ENCODE results near the gene CRAMP1.
"Not testable (repeated sequence)": the region's sequence is repeated elsewhere in the genome, so short reads cannot be mapped to it uniquely, and the experiment has no call there.

Gene CRAMP1

DNA sequence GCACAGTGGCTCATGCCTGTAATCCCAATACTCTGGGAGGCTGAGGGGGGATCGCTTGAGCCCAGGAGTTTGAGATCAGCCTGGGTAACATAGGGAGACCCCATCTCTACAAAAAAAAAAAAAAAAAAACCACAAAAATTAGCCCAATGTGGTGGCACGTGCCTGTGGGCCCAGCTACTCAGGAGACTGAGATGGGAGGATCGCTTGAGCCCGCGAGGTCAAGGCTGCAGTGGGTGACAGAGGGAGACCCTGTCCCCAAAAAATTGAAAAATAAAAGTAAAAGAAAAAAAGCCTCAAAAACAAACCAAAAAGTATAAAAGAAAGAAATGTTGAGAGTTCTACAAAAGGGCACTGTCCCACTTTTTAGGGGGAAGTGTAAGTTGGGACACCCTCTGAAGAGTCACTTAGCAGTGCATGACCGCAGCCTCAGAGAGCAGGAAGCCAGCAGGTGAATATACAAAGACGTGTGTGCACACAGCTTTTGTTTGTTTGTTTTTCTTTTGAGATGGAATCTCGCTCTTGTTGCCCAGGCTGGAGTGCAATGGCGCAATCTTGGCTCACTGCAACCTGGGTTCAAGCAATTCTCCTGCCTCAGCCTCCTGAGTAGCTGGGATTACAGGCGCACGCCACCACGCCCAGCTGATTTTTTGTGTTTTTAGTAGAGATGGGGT is 107.5 kb downstream of the CRAMP1 start:
- DNase-seq, result not testable (repeated sequence)

DNA sequence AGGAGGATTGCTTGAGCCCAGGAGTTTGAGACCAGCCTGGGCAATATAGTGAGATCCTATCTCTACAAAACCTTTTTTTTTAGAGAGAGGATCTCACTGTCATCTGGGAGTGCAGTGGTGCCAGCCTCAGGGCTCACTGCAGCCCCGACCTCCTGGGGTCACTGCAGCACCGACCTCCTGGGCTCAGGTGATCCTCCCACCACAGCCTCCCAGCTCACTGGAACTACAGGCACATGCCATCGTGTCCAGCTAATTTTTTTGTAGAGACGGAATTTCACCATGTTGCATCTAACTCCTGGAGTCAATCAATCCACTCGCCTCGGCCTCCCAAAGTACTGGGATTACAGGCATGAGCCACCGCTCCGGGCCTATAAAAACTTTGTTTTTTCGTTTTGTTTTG is 109.2 kb downstream of the CRAMP1 start:
- DNase-seq, result no peak

DNA sequence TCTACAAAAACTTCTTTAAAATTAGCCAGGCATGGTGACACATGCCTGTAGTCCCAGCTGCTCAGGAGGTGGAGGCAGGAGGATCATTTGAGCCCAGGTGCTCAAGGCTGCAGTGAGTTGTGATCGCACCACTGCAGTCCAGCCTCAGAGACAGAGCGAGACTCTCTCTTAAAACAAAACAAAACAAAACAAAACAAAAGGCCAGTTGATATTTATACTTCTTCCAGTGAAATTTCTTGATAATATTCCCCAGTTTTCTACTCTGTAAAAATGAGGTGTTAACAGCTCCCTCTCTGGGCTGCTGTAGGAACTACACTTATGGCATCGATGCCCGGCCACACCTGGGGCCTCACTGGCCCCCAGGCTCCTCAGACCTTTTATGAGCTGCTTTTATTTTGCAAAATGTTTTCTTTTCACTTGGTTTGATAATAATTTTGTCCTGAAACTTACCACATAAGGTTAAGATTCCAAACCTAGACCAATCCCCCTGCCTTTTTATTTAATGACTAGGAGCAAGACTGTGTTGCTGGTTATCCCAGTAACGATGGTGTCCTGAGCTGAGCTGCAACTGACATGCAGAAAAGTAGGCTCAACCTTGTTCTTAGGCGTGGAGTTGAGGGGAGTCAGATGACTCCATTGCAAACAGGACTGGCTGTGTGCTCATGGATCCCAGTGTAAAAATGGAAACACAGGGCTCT is 111.4 kb downstream of the CRAMP1 start:
- DNase-seq, result peak; percentile 19

DNA sequence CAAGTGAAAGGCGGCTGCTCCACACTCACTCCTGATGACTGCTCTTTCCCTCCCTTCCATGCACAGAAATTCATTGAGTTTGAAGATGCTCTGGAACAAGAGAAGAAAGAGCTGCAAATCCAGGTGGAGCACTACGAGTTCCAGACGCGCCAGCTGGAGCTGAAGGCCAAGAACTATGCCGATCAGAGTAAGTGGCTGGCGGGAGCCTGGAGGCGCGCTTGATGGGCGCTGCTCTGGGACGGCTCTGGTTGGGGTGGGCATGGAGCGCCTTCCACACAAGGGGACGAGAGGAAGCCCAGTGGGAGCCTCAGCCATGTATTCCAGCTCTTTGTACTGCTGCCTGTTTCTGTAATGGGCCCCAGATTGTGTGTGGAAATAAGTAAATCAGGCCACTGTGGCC is 112.3 kb downstream of the CRAMP1 start:
- no peak for DNase-seq

DNA sequence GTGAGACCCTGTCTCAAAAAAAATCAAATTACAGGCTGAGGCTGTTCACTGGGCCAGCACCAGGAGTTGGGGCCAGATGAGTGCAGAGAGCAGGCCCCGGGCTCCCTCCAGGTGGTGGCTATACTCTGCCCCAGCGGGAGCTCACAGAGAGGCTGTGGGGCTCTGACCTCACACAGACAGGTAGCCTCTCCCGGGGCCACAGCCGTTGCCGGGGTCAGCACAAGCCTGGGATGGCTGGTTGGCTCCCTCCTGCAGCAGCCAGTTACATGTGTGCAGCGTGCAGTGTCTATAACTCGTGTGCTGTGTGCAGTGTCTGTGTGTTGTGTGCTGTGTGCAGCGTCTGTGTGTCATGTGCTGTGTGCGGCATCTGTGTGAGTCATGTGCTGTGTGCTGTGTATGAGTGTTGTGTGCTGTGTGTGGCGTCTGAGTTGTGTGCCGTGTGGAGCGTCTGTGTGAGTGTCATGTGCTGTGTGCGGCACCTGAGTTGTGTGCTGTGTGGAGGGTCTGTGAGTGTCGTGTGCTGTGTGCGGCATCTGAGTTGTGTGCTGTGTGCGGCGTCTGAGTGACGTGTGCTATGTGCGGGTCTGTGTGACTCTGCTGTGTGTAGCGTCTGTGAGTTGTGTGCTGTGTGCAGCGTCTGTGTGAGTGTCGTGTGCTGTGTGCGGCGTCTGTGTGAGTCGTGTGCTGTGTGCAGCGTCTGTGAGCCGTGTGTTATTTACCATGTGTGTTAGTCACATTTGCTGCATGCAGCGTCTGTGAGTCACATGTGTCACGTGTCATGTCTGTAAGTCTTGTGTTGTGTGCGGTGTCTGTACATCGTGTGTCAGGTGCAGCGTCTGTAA is 114.7 kb downstream of the CRAMP1 start:
- no peak for DNase-seq

Data from fibroblast of skin of abdomen (primary cell).